BJ (cell line): ENCODE data around the gene TMPRSS2. TPM values are rescaled to one million over a fixed set of nuclear protein-coding genes. Genes with fewer than 3 reads are reported as not detected.

Experiments used
- CTCF ChIA-PET: fragments of 350-600 bp; formaldehyde crosslinking; extraction: SDS; loops from one replicate; lab custom pipeline; 2021; ENCODE audit warnings: antibody characterized with exemption, inconsistent platforms; lab: Yijun Ruan, JAX
- POLR2A ChIA-PET: fragments of 300-600 bp; sonication (Branson Sonifier 250); formaldehyde crosslinking; extraction: SDS; loops from one replicate; lab custom pipeline; 2021; ENCODE audit warnings: antibody characterized with exemption; lab: Charles Lee
- DNase-seq: peaks from one replicate; pipeline ENCODE4 v3.0.0-alpha.2; 2011; ENCODE audit warnings: low read depth
- H3K27me3 ChIP-seq: 2 replicates; pipeline ENCODE4 v1.6.0; 2011; ENCODE audit warnings: low read length; ENCODE audit not compliant: control insufficient read depth, insufficient read depth
- H3K36me3 ChIP-seq: 2 replicates; pipeline ENCODE4 v1.5.1; 2011; ENCODE audit warnings: low read length; ENCODE audit not compliant: control insufficient read depth, insufficient read depth
- H3K4me3 ChIP-seq: 2 replicates; pipeline ENCODE4 v1.5.1; 2011; ENCODE audit warnings: low read depth, mild to moderate bottlenecking, control low read depth, low read length
- CTCF ChIP-seq: IDR thresholded peaks from 2 replicates; pipeline ENCODE4 v1.5.1; 2011; ENCODE audit warnings: low read depth, mild to moderate bottlenecking, control low read depth, inconsistent platforms, low read length, moderate library complexity; ENCODE audit not compliant: insufficient read depth
- polyA plus RNA-seq: library from polyadenylated mRNA; depleted of rRNA; stranded (reverse); fragments of >200 nt; gene quantifications from 2 replicates; pipeline ENCODE4 v1.2.3, GENCODE V29; 2011

The TMPRSS2 gene
- polyA plus RNA-seq, 1 experiment = not detected

GRCh38 chr21:41479686-41480085 lies 28.3 kb downstream of the TMPRSS2 start:
- Histone ChIP-seq H3K36me3 (no peaks in the 10 kb centered on the region), H3K4me3 (no peak overlapping the region), H3K27me3 (no peaks in the 10 kb centered on the region; the same call in 1 of the 2 replicates)
- POLR2A ChIA-PET = no interaction called here
- no peak for DNase-seq
- no peak for TF ChIP-seq CTCF
- CTCF ChIA-PET = no interaction called here

GRCh38 chr21:41478319-41479177 lies 29.4 kb downstream of the TMPRSS2 start:
- CTCF ChIA-PET = no interaction called here
- no peak for TF ChIP-seq CTCF
- H3K36me3 ChIP-seq = no peaks in the 10 kb centered on the region

GRCh38 chr21:41477641-41478318 lies 30.2 kb downstream of the TMPRSS2 start:
- ChIA-PET CTCF (no interaction called here), POLR2A (no interaction called here)
- H3K4me3 ChIP-seq = no peak overlapping the region
- no peaks in the 10 kb centered on the region for H3K36me3 ChIP-seq
- TF ChIP-seq CTCF = no peak
- DNase-seq = no peak
- no peaks in the 10 kb centered on the region; the same call in 1 of the 2 replicates for H3K27me3 ChIP-seq

More at GRCh38 chr21:41478319-41479177, 29.4 kb downstream of the TMPRSS2 start:
- Histone ChIP-seq H3K27me3 (no peaks in the 10 kb centered on the region; the same call in 1 of the 2 replicates), H3K4me3 (no peak overlapping the region)
- DNase-seq = no peak
- POLR2A ChIA-PET = no interaction called here

GRCh38 chr21:41475714-41476420 lies 32.1 kb downstream of the TMPRSS2 start:
- POLR2A ChIA-PET = no interaction called here
- DNase-seq = no peak
- CTCF ChIA-PET = interaction anchor here (0.8 to 1.3 kb wide), 2 partner anchors 120 to 192 kb away, joined by 3 to 4 read pairs; no protein-coding TSS in a partner anchor
- no peak overlapping the region for H3K4me3 ChIP-seq
- peaks cover 1% of the 10 kb centered on the region; the same call in 1 of the 2 replicates for H3K27me3 ChIP-seq
- TF ChIP-seq CTCF = no peak
- no peaks in the 10 kb centered on the region for H3K36me3 ChIP-seq
